ENCODE measurements around the gene TBX2.

Gene TBX2

DNA sequence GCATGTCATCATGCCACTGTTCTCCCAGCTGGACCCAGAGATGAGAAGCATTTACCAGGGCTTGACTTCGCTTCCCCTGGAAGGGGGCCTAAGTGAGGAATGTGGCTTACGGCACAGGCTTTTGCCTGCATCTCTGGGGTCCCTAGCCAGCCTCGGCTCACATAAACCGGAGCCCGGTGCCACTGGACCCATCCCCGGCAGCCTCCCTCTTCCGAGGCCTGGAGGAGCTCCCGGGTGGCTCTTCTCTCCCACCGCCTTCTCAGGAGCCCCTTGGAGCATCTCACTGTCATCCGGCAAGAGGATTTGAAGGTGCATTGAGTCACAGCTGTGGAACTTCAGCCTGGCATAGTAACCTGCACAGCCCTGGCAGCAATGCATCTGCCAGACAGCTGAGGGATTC lies 29.9 kb upstream of the TBX2 start:
- no peak for DNase-seq

GRCh38 chr17:61371179-61371578 lies 28.5 kb upstream of the TBX2 start:
- no peak for DNase-seq

DNA sequence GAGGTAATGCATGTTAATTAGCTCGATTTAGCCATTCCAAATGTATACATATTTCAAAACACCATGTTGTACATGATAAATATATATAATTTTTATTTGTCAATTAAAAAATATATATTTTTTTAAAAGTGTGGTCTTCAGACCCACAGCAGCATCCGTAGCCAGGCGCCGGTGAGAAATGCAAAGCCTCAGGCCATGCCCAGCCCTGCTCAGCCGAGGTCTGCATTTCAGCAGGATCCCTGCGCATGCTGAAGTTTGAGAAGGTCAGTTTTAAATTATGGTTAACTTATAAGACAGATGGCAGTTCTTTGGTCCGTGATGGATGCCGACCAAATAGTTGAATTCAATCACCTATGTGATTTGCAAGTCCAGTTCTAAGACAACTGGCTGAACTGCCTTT lies 28.0 kb upstream of the TBX2 start:
- DNase-seq, result no peak

DNA sequence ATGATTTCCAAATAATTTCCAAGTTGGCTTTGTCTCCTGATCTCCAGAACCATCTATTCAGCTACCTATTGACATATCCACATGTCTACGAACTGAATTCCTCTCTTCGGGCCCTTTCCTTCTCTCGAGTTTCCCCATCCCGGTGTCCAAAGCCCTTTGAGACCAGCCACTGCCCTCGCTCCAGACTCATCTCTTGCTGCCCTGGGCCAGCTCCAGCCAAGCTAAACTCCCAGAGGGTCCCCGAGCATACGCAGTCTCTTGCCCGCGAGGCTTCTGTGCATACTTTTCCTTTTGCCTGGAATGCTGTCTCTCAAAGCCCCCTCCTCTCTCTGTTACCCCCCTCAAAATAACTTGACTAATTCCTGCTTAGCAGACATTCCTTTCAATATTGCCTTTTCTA lies 27.2 kb upstream of the TBX2 start:
- no peak for DNase-seq

GRCh38 chr17:61376931-61377838 lies 22.5 kb upstream of the TBX2 start:
- no peak for DNase-seq

DNA sequence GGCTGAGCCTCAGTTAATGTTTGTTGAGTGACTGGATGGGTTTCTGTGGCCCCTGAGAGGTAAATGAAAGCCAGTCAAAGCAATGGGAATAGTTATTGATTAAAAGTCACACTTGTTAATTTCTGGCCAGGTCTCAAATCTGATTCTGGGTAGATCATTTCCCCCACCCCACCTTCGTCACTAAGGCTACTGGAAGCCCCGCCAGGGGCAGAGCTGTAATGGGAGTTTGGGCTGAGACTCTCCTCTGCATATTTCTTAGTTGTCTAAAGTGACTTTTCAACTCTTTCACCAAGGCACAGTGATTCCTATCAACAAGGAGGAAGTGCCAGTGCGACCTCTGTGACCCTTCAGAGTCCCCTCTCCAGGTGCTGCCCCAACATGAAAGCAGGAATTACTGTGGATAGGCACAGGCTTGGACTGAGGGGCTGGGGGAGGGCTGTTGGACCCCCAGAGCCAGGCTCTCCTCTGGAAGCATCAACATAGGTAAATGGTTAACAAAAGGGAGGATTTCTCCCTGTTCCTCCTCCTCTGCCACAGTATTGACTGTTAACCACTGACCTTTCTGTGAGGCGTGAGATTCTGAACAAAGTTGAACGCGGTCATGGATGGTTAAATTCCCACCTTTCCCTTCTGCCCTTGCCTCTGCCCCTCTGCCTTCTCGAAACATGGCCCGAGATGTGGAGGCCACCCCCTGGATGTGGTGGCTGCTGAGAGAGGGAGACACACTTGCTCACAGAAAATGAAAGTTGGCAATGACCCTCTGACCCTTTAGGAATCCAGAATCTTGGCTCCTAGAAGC lies 20.8 kb upstream of the TBX2 start:
- no peak for DNase-seq

GRCh38 chr17:61379457-61380216 lies 20.0 kb upstream of the TBX2 start:
- no peak for DNase-seq

DNA sequence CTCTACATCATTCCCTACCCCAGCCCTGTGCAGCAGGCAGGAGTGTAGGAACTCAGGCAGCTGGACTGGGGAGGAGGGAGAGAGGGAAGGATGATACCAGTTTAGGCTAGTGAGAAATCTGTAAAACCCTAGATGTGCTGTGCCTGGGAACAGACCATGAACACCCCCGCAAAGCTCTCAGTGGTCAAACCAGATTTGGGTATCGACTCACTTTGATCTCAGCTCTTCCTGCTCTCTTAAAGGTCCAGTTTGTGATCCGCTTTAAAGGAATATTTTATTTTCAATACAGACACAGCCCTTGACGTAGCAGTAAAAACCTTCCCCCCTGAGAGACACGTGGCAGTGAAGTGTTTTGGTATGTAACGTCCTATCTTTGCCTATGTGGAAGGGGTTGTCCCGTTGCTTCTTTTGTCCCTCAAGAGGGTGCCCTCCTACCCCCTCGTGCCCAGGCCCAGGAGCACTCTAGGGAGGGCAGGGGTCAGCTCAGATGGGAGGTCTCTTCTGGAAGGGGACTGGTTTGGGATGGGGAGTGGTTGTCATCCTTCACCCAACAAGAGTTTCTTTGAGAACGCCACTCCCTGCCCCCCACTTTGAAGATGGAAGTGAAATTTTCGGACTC lies 19.3 kb upstream of the TBX2 start:
- no peak for DNase-seq

DNA sequence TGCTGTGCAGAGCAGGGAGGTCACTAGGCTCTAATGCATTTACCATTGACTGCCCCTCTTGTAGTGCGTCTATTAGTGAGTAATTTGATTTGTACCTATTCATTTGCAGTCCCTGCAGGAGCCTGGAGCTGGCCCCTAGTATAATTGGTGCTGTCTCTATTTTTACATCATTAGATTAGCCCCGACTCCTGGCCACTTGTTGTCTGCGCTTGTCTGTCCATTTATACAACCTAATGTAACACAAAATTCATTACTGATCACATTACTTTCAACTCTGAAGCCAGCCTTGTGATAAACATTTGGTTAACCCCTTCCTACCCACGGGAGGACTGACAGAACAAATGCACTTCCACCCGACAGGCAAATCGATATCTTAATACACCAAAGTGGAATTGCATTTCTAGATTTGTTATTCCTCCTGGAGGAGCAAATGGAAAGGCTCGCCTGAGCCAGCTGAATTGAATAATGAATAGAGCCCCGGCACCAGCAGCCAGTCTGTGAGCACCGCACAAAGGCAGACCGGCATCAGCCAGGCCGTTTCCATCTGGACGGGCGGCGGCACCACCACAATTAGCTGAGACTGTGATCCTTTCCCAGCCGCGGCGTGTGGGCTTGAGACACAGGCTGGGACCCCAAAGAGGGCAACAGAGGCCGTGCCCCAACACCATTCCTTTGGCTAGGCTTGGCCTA lies 18.7 kb upstream of the TBX2 start:
- no peak for DNase-seq

DNA sequence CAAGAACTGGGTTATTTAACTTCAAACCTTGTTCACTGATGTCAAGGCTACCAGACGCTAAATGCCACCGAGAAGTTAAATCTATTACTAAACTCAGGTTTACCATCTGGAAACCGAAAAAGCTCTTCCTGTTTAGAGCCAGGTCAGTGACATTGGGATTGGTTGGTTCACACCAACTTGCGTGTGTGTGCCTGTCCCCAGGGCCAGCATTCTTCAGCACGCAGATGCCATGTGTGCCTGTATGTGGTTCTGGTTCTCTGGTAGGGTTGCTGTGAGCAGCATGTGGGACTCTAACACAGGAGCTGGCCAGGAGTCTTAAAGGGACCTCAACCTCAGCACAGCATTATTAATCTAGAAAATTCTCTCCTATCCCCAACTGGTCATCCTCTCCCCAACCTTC lies 18.1 kb upstream of the TBX2 start:
- no peak for DNase-seq

DNA sequence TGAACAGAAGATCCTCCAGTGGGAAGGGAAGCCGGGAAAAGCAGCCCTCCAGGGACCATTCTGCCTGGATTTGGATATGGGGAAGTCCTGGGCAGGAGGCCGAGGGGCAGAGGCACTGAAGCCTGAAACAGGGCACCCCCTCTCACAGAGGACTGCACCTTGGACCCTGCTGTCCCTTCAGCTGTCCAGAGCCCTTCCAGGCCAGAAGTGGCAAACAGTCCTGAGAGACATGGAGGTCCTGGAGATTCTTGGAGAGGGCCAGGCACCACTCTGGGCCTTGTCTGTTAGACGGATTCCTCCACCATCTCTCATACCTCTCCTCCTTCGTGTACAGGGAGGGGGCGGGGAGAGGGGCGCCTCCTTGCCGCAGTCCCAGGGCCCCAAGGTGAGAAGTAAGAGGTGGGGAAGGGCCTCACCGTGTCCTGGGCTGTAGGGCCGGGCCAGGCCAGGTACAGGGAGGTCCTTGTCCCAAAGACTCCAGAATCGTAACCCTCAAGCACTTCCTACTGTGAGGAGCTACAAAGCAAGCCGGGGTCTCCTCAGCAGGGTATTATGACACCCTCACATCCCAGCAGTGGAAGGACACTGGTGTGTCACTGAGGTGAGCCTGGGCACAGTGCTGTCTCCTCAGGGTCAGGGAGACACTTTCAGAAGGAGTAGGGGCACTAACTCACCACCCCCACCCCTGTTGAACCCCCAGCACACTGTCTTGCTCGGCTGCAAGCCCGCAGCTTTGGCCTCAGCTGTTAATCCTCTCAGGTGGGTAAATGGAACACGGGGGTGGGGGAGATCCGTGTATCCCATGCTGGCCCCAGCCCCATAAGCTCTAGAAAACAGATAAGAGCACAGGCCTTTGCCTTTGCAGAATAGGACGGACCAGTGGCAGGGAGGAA lies 16.6 kb upstream of the TBX2 start:
- DNase-seq, result no peak

DNA sequence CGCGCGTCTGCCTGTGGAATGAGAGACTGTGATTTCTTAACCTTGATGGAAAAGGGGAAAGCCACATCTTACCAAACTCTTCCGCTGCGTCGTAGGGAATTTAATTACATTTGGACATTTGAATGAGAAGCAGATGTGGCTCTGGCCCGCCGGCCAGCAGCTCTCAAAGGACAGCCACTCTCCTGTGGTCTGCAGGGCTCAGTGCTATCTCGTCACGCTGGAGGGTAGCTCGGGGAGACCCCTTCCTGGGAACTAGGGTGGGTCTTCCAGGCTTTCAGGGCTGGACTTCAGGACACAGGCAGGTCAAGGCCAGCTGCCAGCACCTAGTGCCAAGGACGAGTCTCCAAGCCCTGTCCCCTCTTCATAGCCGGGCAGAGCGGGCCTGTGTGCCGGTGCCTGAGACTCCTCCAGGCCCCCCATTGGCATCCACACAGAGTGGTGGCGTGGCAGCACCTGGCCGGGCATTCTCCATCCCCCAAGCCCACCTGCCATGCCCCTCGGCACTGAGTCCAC lies 15.9 kb upstream of the TBX2 start:
- no peak for DNase-seq

GRCh38 chr17:61384354-61384691 lies 15.3 kb upstream of the TBX2 start:
- no peak for DNase-seq

DNA sequence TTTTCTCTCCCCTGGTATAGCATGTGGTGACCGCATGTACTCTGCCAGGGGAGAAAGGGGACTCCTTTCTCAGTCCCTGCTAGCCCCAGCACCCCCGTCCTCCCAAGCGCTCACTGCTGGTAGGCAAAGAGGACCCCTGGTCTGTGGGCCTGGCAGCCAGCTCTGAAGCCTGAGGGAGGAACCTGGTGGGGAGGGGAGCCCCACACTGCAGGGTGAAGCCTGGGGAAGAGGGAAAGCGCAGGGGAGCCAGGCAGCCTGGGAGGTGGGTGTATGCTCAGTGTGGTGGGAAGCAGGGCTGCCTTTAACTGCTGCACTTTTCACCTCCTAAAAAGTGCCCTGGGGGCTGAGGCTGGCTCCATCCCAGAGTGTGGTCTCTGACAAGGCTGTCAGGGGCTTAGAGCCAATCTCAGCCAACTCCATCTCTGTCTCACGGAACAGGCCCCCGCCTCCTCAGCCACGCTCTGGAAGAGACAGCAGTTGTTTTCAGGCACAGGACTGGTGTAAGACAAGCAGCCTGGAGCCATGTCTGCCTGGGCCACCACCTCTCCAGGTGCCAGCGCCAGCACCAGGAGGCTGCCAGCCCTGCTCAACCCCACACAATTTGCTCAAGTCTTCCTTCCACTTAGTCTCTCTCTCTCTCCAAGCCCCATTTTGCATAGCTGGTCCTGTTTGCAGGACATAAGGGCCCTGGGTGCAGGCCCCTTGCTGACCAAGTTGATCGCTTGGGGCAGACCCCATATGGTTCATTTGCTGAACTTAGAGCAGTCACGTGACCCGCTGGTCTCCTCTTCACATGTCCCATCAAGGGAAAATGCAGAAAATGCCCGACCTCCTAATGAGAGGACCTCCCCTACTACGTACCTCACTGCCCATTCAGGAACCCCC lies 14.7 kb upstream of the TBX2 start:
- no peak for DNase-seq

- no peak for DNase-seq
Measured at GRCh38 chr17:61385577-61386236, 13.9 kb upstream of the TBX2 start.

- no peak for DNase-seq
Measured at GRCh38 chr17:61386251-61386650, 13.4 kb upstream of the TBX2 start.

DNA sequence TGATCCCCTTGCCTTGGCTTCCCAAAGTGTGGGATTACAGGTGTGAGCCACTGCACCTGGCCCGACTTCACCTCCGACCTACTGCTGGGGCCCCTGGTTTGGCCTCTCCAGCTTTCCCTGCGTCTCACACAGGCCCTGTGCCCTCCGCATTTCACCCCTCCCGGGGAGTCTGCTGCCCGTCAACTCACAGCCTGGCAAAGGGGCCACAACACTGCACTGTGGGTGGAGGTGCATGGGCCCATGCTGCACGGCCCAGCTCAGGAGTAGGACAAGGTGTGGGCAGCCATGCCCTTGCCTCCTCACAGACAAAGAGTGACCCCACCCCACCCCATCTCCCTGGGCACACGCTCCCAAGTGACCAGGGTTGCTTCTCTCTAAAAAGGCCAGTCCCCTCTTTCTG lies 12.6 kb upstream of the TBX2 start:
- no peak for DNase-seq

DNA sequence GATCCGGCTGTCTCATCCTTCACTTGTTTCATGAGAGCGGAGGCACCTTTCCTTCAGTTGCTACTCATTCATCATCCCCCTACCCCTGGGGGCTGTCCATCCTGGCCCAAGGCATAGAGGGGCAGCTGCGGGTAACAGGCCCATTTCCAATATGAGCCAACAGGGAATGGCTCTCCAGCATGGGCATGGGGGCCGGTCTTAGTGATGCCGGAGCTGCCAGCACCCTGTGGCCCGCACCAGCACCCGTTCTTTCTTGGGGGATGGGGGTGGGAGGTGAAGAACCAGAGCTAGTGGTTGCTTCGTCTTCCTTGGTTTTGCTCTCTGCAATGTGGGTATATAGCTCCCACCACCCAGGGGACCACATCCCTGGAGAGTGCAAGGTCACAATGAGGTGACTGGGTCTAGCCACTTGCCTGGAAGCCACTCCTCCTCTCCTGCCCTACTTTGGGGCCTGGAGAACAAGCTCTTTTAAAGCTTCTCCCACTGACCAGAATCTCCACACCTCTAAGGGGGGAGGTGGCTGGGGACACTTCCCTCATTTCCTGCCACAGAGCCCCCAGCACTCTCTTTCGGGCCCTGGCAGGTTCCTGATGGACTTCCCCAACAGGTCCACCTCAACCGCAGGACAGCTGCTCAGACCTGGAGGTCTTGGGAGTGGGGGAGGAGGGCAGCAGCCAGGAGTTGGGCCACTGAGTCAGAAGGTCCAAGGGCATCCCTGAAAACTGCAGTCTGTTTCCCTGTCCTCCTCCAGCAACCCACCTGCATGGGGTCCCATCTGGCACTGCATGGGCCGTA lies 11.9 kb upstream of the TBX2 start:
- no peak for DNase-seq
